GM12891 (cell line): ENCODE results near the gene WDFY1.

Experiments used
- DNase-seq: peaks from one replicate; pipeline ENCODE4 v3.0.0; 2011; ENCODE audit warnings: low spot score; ENCODE audit not compliant: insufficient read length
- FAIRE-seq: peaks from 2 replicates; lab custom pipeline; 2011; peaks lifted over from hg19 to GRCh38; lab: Jason Lieb, UNC
- PAX5 ChIP-seq: IDR thresholded peaks from 2 replicates; pipeline ENCODE4 v1.6.1; 2011; ENCODE audit warnings: low read length, moderate library complexity, mild to moderate bottlenecking; ENCODE audit not compliant: insufficient read depth, severe bottlenecking
- POLR2A ChIP-seq: IDR thresholded peaks from 2 replicates; pipeline ENCODE4 v1.6.1; 2011; ENCODE audit warnings: low read depth, low read length, control low read depth
- POLR2AphosphoS5 ChIP-seq: IDR thresholded peaks from 2 replicates; pipeline ENCODE4 v1.6.1; 2011; ENCODE audit warnings: low read depth, low read length, control low read depth
- POU2F2 ChIP-seq: IDR thresholded peaks from 2 replicates; pipeline ENCODE4 v1.6.1; 2011; ENCODE audit warnings: low read depth, mild to moderate bottlenecking, control low read depth, low read length, moderate library complexity
- SPI1 ChIP-seq: IDR thresholded peaks from 2 replicates; pipeline ENCODE4 v1.6.1; 2011; ENCODE audit warnings: low read depth, low read length, control low read depth
- TAF1 ChIP-seq: IDR thresholded peaks from 2 replicates; pipeline ENCODE4 v1.6.1; 2011; ENCODE audit warnings: low read depth, low read length, control low read depth

Gene WDFY1

GRCh38 chr2:223918671-223919134, 26.4 kb downstream of the WDFY1 start:
- DNase-seq, result no peak
- no peak for FAIRE-seq
- TF ChIP-seq PAX5, result no peak
- no peak for TF ChIP-seq TAF1
- no peak for TF ChIP-seq POLR2A
- TF ChIP-seq POLR2AphosphoS5, result no peak
- no peak for TF ChIP-seq POU2F2
- TF ChIP-seq SPI1, result no peak

- FAIRE-seq, result no peak
- no peak for DNase-seq
- TF ChIP-seq POLR2A (no peak), POU2F2 (no peak), POLR2AphosphoS5 (no peak), PAX5 (no peak), SPI1 (no peak), TAF1 (no peak)
Measured at GRCh38 chr2:223916181-223916920, 28.8 kb downstream of the WDFY1 start.

DNA sequence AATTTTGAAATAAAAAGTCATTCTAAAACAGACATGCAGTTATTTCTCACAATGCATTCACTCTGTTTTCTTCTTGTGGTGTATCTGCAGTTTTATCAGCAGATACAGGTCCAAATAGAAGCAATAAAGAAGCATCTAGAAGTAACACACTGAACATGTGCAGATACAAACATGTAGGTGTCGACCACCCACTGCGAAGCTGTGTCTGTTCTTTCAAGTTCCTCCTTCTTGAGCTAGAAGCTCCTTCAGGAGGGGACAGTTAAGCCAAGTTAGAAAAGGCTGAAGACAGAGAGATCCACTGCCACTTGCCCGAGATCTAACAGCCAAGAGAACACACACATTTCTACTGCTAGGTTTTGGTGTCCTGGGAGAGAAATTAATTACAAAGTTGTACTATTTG, 30.1 kb downstream of the WDFY1 start:
- DNase-seq (no peak), FAIRE-seq (no peak)
- TF ChIP-seq SPI1 (no peak), POU2F2 (no peak), PAX5 (no peak), POLR2AphosphoS5 (no peak), POLR2A (no peak), TAF1 (no peak)

- DNase-seq (no peak), FAIRE-seq (no peak)
- TF ChIP-seq POLR2AphosphoS5, result no peak
- no peak for TF ChIP-seq SPI1
- TF ChIP-seq POU2F2, result no peak
- no peak for TF ChIP-seq PAX5
- no peak for TF ChIP-seq POLR2A
- no peak for TF ChIP-seq TAF1
Measured at GRCh38 chr2:223914324-223914723, 30.8 kb downstream of the WDFY1 start.

- TF ChIP-seq TAF1 (no peak), POU2F2 (no peak), POLR2A (no peak), SPI1 (no peak), POLR2AphosphoS5 (no peak), PAX5 (no peak)
- FAIRE-seq (no peak), DNase-seq (no peak)
Measured at GRCh38 chr2:223909001-223909741, 36.0 kb downstream of the WDFY1 start.

- no peak for DNase-seq
Measured at GRCh38 chr2:223908304-223908998, 36.7 kb downstream of the WDFY1 start.

DNA sequence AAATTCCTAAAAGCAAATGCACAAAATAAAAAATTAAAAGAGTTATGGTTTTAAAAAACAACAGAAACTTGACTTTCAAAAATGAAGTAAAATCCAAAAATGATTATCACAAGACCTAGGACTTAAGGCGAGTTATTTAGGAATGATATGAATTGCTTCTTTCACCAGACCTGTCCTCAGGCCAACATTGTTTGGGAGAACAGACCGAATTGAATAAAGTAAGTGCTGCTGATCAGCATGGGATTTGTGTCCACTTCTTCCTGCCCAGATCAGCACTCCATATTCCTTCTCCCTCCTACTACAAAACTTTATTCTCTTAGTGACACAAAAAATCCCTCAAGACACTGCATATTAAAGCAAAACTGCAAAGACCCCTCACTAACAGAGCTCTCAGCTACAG, 39.1 kb downstream of the WDFY1 start:
- no peak for FAIRE-seq
- no peak for TF ChIP-seq POU2F2
- TF ChIP-seq POLR2A, result no peak
- TF ChIP-seq POLR2AphosphoS5, result no peak
- TF ChIP-seq PAX5, result no peak
- no peak for DNase-seq

More at GRCh38 chr2:223908304-223908998, 36.7 kb downstream of the WDFY1 start:
- TF ChIP-seq PAX5 (no peak), SPI1 (no peak), TAF1 (no peak), POLR2A (no peak), POLR2AphosphoS5 (no peak), POU2F2 (no peak)
- FAIRE-seq, result no peak

GRCh38 chr2:223901854-223902253, 43.3 kb downstream of the WDFY1 start:
- TF ChIP-seq POLR2AphosphoS5 (no peak), SPI1 (no peak)
- DNase-seq (no peak), FAIRE-seq (no peak)

DNA sequence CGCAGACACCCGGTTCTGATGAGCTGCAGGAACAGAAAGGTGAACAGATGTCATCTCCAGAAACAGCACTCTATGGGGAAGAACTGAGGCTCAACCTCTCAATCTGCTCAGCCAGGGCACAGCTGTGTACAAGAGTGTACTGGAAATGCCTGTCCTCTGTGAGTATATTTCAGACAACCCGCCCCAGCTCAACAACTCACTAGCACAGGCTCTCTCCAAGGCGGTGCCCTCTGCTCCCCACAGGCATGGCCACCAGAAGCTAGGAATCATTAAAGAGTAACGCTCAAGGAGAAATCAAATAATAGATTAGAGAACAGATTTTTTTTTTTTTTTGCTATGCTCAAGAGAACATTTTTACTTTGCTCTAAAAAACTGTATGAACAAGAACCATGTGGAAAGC, 43.8 kb downstream of the WDFY1 start:
- DNase-seq (no peak), FAIRE-seq (no peak)
- TF ChIP-seq TAF1 (no peak), POLR2AphosphoS5 (no peak), POU2F2 (no peak), SPI1 (no peak)

DNA sequence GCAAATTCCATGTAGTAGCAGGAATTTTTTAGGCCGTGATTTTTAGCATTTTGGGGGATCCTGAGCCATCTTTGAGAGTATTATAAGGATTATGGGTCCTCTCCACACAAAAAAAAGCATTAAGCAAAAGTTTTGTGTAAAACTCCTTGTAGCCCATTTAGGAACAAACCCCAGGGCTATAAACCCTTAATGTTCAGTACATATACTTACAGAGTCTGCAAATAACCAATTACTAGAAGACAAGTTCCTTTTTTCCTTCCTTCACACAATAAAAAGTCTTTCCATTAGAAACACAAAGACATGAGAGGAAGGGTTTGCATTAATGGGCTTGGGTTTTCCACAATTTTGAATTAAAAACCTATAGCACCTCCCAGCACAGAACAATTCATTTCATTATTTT, 44.6 kb downstream of the WDFY1 start:
- TF ChIP-seq POU2F2 (no peak), TAF1 (no peak), POLR2A (no peak), PAX5 (no peak), SPI1 (no peak), POLR2AphosphoS5 (no peak)
- DNase-seq (no peak), FAIRE-seq (no peak)
